HTR-8/SVneo (cell line): ENCODE measurements around the gene RBM38.
A peak's percentile ranks its signal among the peaks of the same experiment; 100 is the strongest.

Experiments
- DNase-seq: peaks from one replicate; pipeline ENCODE4 v3.0.0; 2011; ENCODE audit warnings: low spot score, mixed read lengths; ENCODE audit not compliant: insufficient read length
- FAIRE-seq: peaks from 2 replicates; lab custom pipeline; 2011; peaks lifted over from hg19 to GRCh38; lab: Jason Lieb, UNC

The RBM38 gene

DNA sequence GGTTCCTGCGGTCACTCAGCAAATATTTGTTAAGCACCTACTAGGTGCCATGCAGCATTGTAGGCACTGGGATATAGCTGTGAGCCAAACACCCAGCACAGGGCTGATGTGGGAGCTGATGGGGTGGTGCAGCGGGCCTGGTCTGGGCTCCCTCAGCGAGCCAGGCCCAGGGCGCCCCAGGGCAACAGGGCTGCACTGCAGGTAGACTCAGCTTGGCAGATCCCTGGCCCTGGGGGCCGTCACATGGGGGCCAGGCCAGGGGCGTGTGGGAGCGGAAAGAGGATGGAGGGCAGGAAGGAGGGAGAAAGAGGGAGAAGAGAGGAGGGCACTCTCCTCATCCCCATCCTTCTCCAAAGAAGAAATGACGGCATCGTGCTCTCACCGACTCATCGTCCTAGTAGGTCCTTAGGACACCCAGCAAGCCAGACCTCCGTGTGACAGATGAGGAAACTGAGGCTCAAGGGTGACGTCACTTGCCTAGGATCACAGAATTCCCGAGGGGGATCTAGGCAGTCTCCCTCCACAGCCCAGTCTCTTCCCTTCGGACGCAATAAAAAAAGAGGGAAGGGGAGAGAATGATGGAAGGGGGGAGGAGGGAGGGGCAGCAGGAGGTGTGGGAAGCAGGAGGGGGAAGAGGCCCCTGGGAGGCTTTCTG, 53.3 kb downstream of the RBM38 start:
- FAIRE-seq (peak; percentile 83), DNase-seq (no peak)

DNA sequence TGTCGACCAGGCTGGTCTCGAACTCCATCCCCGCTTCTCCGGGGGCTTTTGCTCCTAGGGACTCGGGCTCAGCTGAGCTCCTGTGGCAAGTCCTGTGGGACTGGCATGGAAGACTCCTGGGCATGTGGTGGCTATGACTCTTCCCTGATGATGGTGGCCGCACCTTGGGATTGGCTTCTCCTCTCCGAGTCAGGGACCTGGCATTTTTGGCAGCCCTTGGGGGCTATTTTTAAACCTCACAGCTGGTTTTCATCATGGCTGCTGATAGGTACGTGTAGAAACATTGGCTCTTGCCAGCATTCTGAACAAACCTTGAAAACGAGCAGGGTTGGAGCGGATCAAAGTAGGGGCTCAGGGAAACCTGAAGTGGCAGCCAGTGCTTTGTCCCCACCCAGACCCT, 54.1 kb downstream of the RBM38 start:
- FAIRE-seq (peak; percentile 48), DNase-seq (no peak)

DNA sequence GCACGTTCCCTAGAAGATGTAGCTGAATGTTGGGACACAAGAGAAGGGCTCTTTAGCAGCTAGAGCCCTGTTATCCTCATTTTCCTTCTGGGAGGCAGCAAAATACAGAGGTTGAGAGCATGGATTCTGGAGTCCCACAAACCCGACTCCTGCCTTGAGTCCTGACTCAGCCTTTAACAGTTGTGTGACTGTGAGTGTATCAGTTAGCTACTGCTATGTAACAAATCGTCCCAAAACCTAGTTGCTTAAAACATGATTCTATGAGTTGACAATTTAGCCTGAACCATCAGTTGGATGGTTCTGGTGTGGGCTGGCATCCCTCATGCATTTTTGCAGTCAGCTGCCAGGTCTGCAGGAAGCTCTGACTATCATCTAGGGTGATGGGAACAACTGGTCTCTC, 54.6 kb downstream of the RBM38 start:
- DNase-seq (no peak), FAIRE-seq (peak; percentile 95)

DNA sequence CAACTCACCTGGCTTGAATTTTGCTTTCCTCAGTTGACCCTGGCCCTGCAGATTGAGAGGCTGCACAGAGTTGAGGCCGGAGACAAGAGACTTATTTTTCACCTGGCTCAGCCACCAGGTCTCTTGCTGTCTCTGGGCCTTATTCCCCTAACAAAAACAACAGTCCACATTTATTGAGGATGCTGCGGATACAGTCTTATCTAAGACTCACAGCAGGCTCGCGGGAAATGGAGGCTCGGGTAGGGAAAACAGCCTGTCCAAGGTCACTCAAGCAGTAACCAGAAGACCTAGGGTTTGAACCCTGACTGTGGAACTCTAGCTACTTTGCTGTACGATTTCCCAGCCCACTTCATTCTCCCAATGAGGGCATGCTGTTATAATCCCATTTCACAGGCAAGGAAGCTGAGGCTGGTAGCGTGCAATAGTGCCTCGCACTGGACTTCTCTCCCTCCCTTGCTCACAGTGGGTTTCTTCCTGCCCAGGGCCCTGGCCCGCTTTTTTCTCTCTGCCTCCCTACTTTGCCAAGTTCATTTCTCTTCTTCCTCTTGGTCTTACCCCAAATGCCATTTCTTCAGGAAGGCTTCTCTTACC, 57.7 kb downstream of the RBM38 start:
- FAIRE-seq (no peak), DNase-seq (no peak)

DNA sequence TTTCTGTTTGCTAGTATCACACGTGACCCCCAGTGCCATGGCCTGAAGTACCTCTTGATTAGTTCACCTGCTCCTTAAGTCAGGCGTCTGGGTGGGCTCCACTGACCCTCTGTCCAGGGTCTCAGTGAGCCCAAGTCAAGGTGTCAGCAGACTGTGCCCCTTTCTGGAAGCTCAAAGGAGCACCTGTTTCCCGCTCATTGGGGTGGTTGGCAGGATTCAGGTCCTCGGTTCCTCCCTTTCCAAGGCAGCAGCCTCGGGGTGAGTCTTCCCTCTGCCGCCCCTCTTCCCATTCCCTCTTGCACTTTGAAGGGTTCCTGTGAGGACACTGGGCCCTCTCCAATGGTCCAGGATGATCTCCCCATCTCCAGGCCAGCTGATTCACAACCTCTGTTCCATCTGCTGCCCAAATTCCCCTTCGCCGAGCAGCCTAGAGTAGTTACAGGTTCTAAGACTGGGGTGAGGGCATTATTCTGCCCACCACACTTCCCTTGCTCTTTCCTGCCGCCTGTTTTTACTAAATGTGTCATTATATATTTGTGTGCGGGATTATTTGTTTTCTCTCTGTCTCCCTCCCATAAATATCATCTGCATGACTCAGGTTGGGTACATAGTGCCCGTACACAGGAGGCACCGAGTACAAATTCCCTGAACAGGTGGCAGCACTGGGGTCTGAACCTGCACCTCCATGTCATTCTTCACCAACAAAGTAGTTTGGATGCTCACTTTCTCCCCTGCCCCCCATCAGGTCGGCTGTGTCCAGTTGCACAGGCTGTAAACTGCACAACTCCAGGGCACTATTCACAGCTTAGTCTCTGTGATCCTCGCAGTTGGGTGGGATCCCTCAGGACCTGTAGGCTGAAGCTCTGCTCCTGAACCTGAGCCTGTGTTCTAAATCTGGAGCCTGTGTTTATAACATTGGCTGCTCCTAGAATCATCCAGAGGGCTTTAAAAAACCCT, 58.5 kb downstream of the RBM38 start:
- FAIRE-seq (peak; percentile 85), DNase-seq (no peak)

DNA sequence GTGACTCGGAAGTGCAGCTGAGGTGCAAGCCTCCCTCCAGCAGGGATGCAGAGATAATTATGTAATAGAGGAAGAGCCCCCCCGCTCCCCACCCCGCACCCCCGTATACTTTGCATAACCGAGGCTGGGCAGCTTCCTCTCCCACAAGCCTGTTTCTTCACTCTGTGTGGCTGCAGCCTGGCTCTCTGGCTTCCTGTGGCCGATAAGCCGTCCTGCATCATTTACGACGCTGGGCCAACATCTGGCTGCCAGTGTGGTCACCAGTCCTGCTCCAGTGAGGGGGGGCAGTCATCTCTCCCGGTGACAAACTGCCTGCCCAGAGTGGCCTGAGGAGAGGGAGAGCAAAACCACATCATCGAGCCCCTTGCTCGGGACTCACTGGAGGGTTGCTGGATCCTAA, 59.2 kb downstream of the RBM38 start:
- no peak for FAIRE-seq
- peak; percentile 62 for DNase-seq

DNA sequence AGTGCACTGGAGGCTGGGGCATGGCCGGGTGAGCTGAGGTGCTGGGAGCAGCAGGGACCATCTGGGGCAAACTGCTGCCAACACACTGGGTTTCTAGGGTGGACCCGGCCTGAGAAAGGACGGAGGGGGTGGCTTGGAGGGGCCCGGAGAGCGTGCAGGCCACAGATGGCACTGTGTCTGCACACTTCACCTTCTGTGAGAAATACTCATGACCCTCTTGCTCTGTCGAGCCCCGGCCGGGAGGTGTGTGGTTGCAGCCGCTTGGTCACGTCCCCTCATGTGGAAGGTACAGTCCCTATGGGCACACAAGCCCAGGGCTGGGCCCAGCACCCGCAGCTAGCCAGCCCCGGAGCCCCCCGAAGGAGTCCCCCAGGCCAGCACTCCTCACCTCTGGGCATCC, 59.7 kb downstream of the RBM38 start:
- peak; percentile 88 for FAIRE-seq

DNA sequence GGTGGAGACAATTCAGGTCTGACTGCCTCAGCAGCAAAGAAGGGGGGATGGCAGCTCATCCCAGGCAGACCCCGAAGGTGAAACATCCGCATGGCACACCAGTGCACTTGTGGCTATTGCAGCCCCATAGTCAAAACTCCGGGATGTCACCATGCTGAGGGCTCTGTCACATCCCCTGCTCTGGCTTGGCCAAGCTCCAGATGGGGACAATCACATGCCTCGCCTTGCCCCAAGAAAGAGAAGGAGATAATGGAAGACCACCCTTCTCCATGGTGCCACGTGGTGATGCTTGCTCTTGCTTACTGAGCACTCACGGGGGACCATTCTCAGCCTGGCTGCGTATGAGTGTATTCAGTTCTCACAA, 60.2 kb downstream of the RBM38 start:
- FAIRE-seq (peak; percentile 87), DNase-seq (no peak)

More for the DNA sequence above, 59.7 kb downstream of the RBM38 start:
- no peak for DNase-seq

DNA sequence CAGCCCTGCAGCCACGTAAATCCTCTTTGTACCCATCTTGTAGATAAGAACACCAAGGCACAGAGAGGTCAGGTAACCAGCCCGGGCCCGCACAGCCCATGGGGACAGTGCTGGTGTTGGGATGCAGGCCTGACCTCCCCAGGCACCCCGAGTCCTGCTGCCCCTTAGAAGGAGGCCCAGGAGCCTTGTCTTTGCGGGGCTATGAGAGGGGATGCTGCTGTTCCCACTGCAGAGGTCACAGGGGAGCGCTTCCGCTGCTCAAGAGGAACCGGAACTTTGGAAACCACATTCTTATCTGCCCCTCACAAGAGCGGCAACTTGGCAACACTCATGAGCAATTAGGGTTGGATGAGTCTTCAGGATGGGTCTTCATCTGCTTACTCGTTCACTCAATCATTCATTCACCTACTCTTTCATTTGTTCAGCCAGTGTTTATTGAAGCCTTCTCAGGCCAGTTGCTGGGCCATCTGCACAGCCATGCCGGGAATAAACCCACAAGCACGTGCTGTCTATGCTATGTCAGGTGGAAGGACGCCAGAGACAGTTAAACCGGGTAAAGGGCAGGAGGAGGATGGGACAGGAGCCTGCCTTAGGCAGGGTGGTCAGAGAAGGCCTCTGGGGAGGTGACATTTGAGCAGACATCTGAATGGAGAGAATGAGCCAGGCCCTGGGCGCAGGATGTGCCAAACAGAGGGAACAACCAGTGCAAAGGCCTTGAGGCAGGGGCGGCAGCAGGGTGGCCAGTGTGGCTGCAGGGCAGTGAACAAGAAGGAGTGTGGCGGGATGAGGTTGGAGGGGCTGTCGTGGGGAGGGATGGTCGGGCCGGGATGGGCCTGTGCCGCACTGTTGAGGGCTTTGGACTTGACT, 60.8 kb downstream of the RBM38 start:
- FAIRE-seq (peak; percentile 86), DNase-seq (no peak)

DNA sequence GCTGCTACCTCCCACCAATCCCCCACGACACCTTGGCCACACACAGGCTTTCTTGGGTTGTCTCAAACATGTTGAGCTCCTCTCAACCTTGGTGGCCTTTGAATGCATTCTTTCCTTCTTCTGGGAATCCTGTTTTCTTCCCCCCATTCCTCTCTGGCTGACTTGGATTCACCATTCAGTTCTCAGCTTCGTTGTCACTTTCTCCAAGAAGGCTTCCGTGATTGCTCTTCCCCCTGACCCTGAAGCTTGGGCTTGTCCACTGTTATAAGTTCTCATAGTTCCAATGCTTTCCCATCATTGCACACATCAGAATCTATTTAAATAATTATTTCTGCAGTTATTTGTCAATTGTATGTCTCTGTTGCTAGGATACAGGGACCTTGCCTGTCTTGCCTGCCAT, 64.2 kb downstream of the RBM38 start:
- FAIRE-seq (no peak), DNase-seq (no peak)

DNA sequence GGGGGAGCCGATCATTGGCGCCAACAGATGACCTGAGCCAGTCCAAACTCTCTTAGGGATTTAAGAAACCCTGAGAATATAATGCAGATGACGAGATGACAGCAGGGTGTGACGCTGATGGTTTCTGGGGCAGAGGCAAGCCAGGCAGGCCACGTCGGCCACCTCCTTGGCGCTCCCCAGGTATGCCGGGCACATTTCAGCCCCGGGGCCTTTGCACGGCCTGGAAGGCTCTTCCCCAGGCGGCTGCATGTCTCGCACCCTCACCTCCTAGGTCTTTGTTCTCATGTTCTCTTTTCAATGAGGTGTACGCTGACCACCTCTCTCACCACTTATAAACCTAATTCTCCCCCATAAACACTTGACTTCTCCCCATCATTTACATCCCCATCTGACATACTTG, 64.9 kb downstream of the RBM38 start:
- FAIRE-seq: peak; percentile 85

DNA sequence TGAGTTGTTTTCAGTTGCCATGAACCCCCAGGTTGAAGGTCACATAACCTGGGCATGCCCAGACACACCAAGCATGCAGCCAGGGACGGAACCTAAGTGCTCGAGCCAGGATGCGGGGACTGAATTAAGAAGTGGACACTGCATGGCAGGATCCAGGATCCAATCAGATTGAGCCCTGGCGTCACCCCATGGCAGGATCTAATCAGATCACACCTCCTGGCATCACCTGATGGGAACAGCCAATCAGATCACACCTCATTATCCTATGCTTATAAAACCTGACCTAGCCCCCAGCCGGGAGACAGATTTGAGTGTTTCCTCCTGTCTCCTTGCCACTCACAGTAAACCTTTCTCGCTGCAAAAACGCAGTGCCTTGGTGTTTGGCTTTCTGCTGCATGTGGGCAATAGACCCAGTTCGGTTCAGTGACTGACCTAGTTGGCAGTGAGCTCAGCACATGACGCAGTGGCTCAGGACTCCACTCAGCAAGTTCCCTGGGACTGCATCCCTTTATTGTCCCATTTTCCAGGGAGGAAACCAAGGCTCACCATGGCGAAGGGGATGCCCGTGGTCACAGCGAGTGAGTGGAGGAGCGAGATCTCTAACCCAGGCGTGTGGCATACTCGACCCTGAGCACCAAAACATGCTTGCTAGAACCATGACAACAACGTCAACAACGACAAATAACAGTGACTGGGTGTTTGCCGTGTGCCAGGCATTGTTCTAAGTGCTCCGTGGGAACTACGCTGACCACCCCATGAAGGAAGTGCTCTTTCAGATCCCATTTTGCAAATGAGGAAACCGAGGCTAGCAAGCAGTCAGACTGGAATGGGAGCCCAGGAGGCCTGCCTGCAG, 66.3 kb downstream of the RBM38 start:
- peak; percentile 97 for FAIRE-seq

More for the DNA sequence above, 64.9 kb downstream of the RBM38 start:
- no peak for DNase-seq

DNA sequence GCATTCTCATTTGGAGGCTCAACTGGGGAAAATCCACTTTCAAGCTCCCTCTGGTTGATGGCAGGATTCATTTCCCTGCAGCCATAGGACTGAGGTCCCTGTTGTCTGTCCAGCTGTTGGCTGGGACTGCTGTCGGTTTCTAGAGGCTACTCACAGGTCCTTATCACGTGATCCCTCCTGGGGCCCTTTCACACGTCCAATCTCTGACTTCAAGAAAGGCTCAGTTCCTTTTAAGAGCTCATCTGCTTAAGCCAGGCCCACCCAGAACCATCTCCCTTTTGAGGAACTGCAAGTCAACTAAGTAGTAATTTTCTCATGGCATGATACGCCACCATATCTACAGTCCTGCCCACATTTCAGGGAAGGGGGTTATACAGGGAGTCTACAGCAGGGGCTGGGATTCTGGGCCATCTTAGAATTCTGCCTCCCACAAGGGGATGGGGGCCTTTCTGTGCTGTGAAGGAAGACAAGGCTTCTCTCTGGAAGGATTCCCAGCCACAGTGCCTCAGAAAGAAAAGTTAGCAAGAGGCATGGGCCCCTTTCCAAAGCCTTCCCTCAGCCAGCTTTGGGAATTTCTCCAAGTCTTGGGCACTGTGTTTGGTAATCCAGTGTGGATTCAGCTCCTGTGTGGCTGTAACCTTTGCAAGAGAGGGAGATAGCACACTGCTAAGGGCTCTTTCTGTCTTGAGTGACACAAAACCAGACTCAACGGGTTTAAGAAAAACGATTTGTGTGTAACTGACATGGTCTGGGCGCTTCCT, 67.4 kb downstream of the RBM38 start:
- FAIRE-seq (no peak), DNase-seq (no peak)

More for the DNA sequence above, 66.3 kb downstream of the RBM38 start:
- no peak for DNase-seq
